ENCODE data around the gene MYOF. TPM values are rescaled to one million over a fixed set of nuclear protein-coding genes. Genes with fewer than 3 reads are reported as not detected.

Gene MYOF
- total and polyA plus RNA-seq, 2 experiments from 2014 or later: 101 to 261 TPM

GRCh38 chr10:93417921-93418320 is 64.2 kb downstream of the MYOF start:
- no peaks in the 10 kb centered on the region for H4K20me1 ChIP-seq (ENCODE audit: insufficient read depth)
- H3K4me3 ChIP-seq: no peak overlapping the region
- no peak overlapping the region for H3K9ac ChIP-seq
- peaks cover 97% of the 10 kb centered on the region for H3K79me2 ChIP-seq (ENCODE audit: insufficient read depth)
- H2AFZ ChIP-seq: no peak overlapping the region
- H3K36me3 ChIP-seq (ENCODE audit: low read depth): peaks cover 64% of the 10 kb centered on the region
- H3K9me3 ChIP-seq (ENCODE audit: low read depth): no peaks in the 10 kb centered on the region
- WGBS, 2 experiments (ENCODE audit: low coverage in 1 of 2, low lambda C conversion rate in 2 of 2, missing lambda C conversion rate in 2 of 2): 95 to 97% methylated on average over 3 of the region's 3 CpGs
- in situ Hi-C loops (cut with MboI): no loop called here
- H3K4me1 ChIP-seq (ENCODE audit: insufficient read depth): no peaks in the 10 kb centered on the region
- H3K27ac ChIP-seq: no peak overlapping the region
- no peaks in the 10 kb centered on the region for H3K27me3 ChIP-seq (replicated peaks; ENCODE audit: insufficient read depth)
- no peaks in the 10 kb centered on the region for H3K9me2 ChIP-seq (ENCODE audit: insufficient read depth)
- H3K4me2 ChIP-seq (ENCODE audit: unreplicated experiment): no peak overlapping the region
- no peak for DNase-seq
- H3F3A ChIP-seq (ENCODE audit: insufficient read depth): 0 out of 2 replicates have a peak, but pooled peaks cover 10% of the 10 kb centered on the region
- TF ChIP-seq EZH2phosphoT487 (IDR thresholded peaks at IDR 0.05; ENCODE audit: insufficient read depth, low read depth) (no peak), EZH2 (IDR thresholded peaks at IDR 0.05; ENCODE audit: insufficient read depth, poor library complexity, severe bottlenecking) (no peak)

- TF ChIP-seq EZH2 (IDR thresholded peaks at IDR 0.05; ENCODE audit: insufficient read depth, poor library complexity, severe bottlenecking) (no peak), EZH2phosphoT487 (IDR thresholded peaks at IDR 0.05; ENCODE audit: insufficient read depth, low read depth) (no peak)
- 0 out of 2 replicates have a peak, but pooled peaks cover 10% of the 10 kb centered on the region for H3F3A ChIP-seq (ENCODE audit: insufficient read depth)
- 49 to 53% methylated on average over 3 of the region's 3 CpGs for WGBS, 2 experiments (ENCODE audit: low coverage in 1 of 2, low lambda C conversion rate in 2 of 2, missing lambda C conversion rate in 2 of 2)
- no peaks in the 10 kb centered on the region for H3K27me3 ChIP-seq (replicated peaks; ENCODE audit: insufficient read depth)
- H3K4me2 ChIP-seq (ENCODE audit: unreplicated experiment): no peak overlapping the region
- no peak overlapping the region for H2AFZ ChIP-seq
- no peaks in the 10 kb centered on the region for H3K9me2 ChIP-seq (ENCODE audit: insufficient read depth)
- no peak overlapping the region for H3K9ac ChIP-seq
- no peaks in the 10 kb centered on the region for H3K4me1 ChIP-seq (ENCODE audit: insufficient read depth)
- H3K4me3 ChIP-seq: no peak overlapping the region
- no peaks in the 10 kb centered on the region for H3K9me3 ChIP-seq (ENCODE audit: low read depth)
- H4K20me1 ChIP-seq (ENCODE audit: insufficient read depth): no peaks in the 10 kb centered on the region
- no peak overlapping the region for H3K27ac ChIP-seq
- no peak for DNase-seq
- peaks cover 65% of the 10 kb centered on the region for H3K36me3 ChIP-seq (ENCODE audit: low read depth)
- H3K79me2 ChIP-seq (ENCODE audit: insufficient read depth): peaks cover 97% of the 10 kb centered on the region
- in situ Hi-C loops (cut with MboI): no loop called here
Observed at GRCh38 chr10:93417266-93417665, 64.9 kb downstream of the MYOF start.

GRCh38 chr10:93416824-93417223 is 65.3 kb downstream of the MYOF start:
- DNase-seq: no peak
- Histone ChIP-seq H3K9me3 (ENCODE audit: low read depth) (no peaks in the 10 kb centered on the region), H3K9ac (no peak overlapping the region), H3K79me2 (ENCODE audit: insufficient read depth) (peaks cover 97% of the 10 kb centered on the region), H3K4me1 (ENCODE audit: insufficient read depth) (no peaks in the 10 kb centered on the region), H3K4me3 (no peak overlapping the region), H3K36me3 (ENCODE audit: low read depth) (peaks cover 65% of the 10 kb centered on the region), H3K27me3 (replicated peaks; ENCODE audit: insufficient read depth) (no peaks in the 10 kb centered on the region), H4K20me1 (ENCODE audit: insufficient read depth) (no peaks in the 10 kb centered on the region), H3K4me2 (ENCODE audit: unreplicated experiment) (no peak overlapping the region), H2AFZ (no peak overlapping the region), H3K27ac (no peak overlapping the region), H3F3A (ENCODE audit: insufficient read depth) (0 out of 2 replicates have a peak, but pooled peaks cover 14% of the 10 kb centered on the region), H3K9me2 (ENCODE audit: insufficient read depth) (no peaks in the 10 kb centered on the region)
- 98 to 99% methylated on average over 4 of the region's 4 CpGs for WGBS, 2 experiments (ENCODE audit: low coverage in 1 of 2, low lambda C conversion rate in 2 of 2, missing lambda C conversion rate in 2 of 2)
- in situ Hi-C loops (cut with MboI): no loop called here
- TF ChIP-seq EZH2 (IDR thresholded peaks at IDR 0.05; ENCODE audit: insufficient read depth, poor library complexity, severe bottlenecking) (no peak), EZH2phosphoT487 (IDR thresholded peaks at IDR 0.05; ENCODE audit: insufficient read depth, low read depth) (no peak)

- Histone ChIP-seq H3K4me2 (ENCODE audit: unreplicated experiment) (no peak overlapping the region), H2AFZ (no peak overlapping the region), H3K9ac (no peak overlapping the region), H3F3A (ENCODE audit: insufficient read depth) (peaks cover 24% of the 10 kb centered on the region), H3K79me2 (ENCODE audit: insufficient read depth) (peaks cover 97% of the 10 kb centered on the region), H3K36me3 (ENCODE audit: low read depth) (peaks cover 59% of the 10 kb centered on the region), H3K27ac (no peak overlapping the region), H3K9me3 (ENCODE audit: low read depth) (no peaks in the 10 kb centered on the region), H3K4me3 (no peak overlapping the region), H3K27me3 (replicated peaks; ENCODE audit: insufficient read depth) (no peaks in the 10 kb centered on the region), H4K20me1 (ENCODE audit: insufficient read depth) (no peaks in the 10 kb centered on the region), H3K4me1 (ENCODE audit: insufficient read depth) (no peaks in the 10 kb centered on the region), H3K9me2 (ENCODE audit: insufficient read depth) (no peaks in the 10 kb centered on the region)
- no peak for TF ChIP-seq EZH2phosphoT487 (IDR thresholded peaks at IDR 0.05; ENCODE audit: insufficient read depth, low read depth)
- no peak for TF ChIP-seq EZH2 (IDR thresholded peaks at IDR 0.05; ENCODE audit: insufficient read depth, poor library complexity, severe bottlenecking)
- DNase-seq: no peak
- 92 to 93% methylated on average over 6 of the region's 6 CpGs for WGBS, 2 experiments (ENCODE audit: low coverage in 1 of 2, low lambda C conversion rate in 2 of 2, missing lambda C conversion rate in 2 of 2)
- in situ Hi-C loops (cut with MboI): no loop called here
Observed at GRCh38 chr10:93415693-93416092, 66.4 kb downstream of the MYOF start.

- Histone ChIP-seq H3F3A (ENCODE audit: insufficient read depth) (peaks cover 40% of the 10 kb centered on the region), H3K9me3 (ENCODE audit: low read depth) (no peaks in the 10 kb centered on the region), H3K4me3 (no peak overlapping the region), H3K27ac (no peak overlapping the region), H3K9me2 (ENCODE audit: insufficient read depth) (no peaks in the 10 kb centered on the region), H3K9ac (no peak overlapping the region), H2AFZ (no peak overlapping the region), H4K20me1 (ENCODE audit: insufficient read depth) (no peaks in the 10 kb centered on the region), H3K4me1 (ENCODE audit: insufficient read depth) (no peaks in the 10 kb centered on the region), H3K79me2 (ENCODE audit: insufficient read depth) (peaks cover 84% of the 10 kb centered on the region), H3K27me3 (replicated peaks; ENCODE audit: insufficient read depth) (no peaks in the 10 kb centered on the region), H3K36me3 (ENCODE audit: low read depth) (peaks cover 59% of the 10 kb centered on the region), H3K4me2 (ENCODE audit: unreplicated experiment) (no peak overlapping the region)
- peak; percentile 21 for DNase-seq
- WGBS, 2 experiments (ENCODE audit: low coverage in 1 of 2, low lambda C conversion rate in 2 of 2, missing lambda C conversion rate in 2 of 2): 60 to 62% methylated on average over 3 of the region's 3 CpGs
- in situ Hi-C loops (cut with MboI): no loop called here
- no peak for TF ChIP-seq EZH2 (IDR thresholded peaks at IDR 0.05; ENCODE audit: insufficient read depth, poor library complexity, severe bottlenecking)
- no peak for TF ChIP-seq EZH2phosphoT487 (IDR thresholded peaks at IDR 0.05; ENCODE audit: insufficient read depth, low read depth)
Observed at GRCh38 chr10:93413252-93413689, 68.9 kb downstream of the MYOF start.
